HFF-Myc (cell line): Measurements from ENCODE around the gene RHBDD3.

Experiments
- DNase-seq: peaks from one replicate; pipeline ENCODE4 v3.0.0-alpha.2; 2011; ENCODE audit warnings: low read depth; ENCODE audit errors: extremely low read depth
- H3K4me3 ChIP-seq: replicated peaks from 2 replicates; pipeline ENCODE4 v1.5.1; 2011; ENCODE audit warnings: low read depth, mild to moderate bottlenecking, control low read depth, low read length
- TF ChIP-seq, protein P1 (sequence below): IDR thresholded peaks from 2 replicates; pipeline ENCODE4 v1.5.1; 2012; ENCODE audit warnings: mild to moderate bottlenecking, low read depth, low read length, control low read depth; ENCODE audit errors: missing control alignments

Gene RHBDD3

DNA sequence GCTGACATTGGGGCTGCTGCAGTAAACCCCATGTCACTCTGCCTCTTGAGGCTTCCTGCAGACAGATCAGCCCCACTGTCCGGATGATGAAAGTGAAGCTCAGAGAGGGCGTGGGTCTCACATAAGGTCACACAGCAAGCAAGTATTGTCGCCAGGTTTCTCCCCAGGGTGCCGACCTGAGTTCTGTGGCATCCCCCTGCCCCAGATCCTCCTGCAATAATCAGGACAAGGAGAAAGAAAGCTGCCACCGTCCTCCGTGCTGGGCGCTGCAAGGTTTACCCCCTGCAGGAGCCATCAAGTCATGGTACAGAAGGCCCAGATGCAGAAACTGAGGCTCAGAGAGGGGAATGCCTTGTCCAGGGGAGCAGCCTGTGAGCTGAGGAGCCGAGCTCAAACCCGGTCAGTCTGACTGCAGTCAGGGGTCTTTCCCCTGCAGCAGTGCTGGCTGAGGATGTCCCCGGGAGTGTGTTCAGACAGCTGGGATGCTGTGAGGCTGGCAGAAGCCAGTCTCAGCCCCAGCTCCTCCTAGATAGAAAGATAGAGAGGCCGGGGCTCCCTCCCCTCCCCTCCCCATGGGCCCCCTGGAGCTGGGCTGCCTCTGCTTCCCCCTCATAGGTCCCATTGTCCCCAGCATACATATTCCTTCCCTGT is 48.9 kb downstream of the RHBDD3 start:
- TF ChIP-seq, protein P1, sequence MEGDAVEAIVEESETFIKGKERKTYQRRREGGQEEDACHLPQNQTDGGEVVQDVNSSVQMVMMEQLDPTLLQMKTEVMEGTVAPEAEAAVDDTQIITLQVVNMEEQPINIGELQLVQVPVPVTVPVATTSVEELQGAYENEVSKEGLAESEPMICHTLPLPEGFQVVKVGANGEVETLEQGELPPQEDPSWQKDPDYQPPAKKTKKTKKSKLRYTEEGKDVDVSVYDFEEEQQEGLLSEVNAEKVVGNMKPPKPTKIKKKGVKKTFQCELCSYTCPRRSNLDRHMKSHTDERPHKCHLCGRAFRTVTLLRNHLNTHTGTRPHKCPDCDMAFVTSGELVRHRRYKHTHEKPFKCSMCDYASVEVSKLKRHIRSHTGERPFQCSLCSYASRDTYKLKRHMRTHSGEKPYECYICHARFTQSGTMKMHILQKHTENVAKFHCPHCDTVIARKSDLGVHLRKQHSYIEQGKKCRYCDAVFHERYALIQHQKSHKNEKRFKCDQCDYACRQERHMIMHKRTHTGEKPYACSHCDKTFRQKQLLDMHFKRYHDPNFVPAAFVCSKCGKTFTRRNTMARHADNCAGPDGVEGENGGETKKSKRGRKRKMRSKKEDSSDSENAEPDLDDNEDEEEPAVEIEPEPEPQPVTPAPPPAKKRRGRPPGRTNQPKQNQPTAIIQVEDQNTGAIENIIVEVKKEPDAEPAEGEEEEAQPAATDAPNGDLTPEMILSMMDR, result no peak
- no peak for DNase-seq
- H3K4me3 ChIP-seq, result no peak overlapping the region

DNA sequence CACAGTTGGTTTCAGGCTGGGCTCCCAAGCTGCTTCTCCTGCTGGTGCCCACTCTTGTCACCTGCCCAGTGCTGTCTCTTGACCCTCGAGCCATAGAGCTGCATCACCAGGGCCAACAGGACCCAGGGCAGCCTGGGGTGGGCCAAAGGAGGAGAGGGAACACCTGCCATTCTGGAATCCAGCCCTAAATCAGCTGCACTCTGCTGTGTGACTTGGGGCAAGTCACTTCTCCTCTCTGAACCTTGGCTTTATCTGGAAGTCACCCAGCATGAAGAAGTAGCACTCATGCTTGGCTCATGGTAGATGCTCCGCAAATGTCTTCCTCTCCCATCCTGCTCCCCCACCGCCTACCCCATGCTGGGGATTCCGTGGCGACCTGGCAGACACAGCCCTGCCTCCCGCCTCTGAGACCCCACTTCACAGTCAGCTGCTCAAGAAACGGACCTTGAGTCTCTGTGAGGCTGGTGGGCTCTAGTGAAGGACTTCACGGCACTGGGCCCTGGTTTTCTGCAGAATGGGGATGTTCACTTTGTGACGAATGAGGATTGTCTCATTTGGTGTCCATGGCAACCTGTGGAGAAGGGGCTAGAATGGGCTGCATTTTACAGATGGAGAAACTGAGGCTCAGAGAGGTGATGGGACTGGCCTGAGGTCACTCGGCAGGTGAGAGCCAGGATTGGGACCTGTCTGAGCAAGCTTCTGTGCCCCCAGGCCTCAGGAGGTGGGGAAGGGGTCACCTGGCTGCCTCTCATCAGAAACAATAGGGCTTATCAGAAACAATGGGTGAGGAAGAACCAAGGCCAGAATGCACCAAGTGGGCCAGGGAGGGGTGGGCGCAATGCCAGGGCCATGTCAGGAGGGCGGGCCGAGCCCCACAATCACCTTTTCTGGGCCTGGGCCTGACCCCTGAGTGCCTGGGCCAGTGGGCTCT is 49.7 kb downstream of the RHBDD3 start:
- TF ChIP-seq, protein P1, result no peak
- DNase-seq, result no peak
- no peak overlapping the region for H3K4me3 ChIP-seq

GRCh38 chr22:29216873-29217666 is 50.7 kb downstream of the RHBDD3 start:
- H3K4me3 ChIP-seq, result no peak overlapping the region
- TF ChIP-seq, protein P1, result no peak
- DNase-seq, result no peak

DNA sequence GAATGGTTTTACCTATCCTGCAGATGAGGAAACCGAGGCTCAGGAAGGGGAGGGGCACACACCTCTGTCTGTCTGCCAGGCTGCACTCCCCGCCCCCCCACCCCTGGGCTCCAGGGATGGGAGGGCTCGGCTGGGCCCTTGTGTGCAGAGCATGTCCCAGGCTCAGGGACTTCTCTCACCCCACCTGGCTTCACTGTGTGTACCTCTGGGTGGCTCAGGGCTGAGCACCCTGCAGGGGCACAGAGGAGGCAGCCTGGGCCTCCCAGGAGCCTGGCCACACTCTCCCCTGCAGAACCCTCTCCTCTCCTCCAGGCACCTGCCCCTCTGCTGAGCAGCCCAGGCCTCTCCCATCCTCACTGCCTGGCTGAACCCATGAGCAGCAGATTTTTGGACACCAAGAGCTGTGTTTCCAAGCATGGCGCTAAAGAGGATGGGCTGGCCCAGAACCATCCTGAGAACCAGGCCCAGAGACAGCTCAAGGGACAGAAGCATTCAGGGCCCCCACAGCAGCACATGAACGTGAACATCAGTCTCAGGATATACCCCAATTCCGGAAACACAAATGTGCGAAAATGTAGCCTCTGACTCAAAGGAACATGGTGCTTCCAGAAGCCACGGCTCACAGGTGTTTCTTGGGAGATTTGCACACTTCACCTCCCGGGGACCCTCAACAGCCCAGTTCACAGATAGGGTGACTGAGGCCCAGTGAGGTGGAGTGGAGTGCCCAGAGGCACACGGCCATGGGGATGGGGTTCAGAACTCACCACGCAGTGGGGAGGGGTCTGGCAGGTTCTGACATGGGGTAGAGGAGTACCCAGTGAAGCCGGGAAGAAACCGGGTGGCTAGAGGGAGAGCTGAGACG is 51.5 kb downstream of the RHBDD3 start:
- no peak overlapping the region for H3K4me3 ChIP-seq
- TF ChIP-seq, protein P1, result no peak
- no peak for DNase-seq

- no peak for DNase-seq
- no peak overlapping the region for H3K4me3 ChIP-seq
- TF ChIP-seq, protein P1, result no peak
Observed at GRCh38 chr22:29215012-29215860, 52.5 kb downstream of the RHBDD3 start.
